CD8-positive, alpha-beta memory T cell (primary cell): ENCODE measurements around the gene SNTG2. TPM values are rescaled to one million over a fixed set of nuclear protein-coding genes. Genes with fewer than 3 reads are reported as not detected.

Source experiments
- CTCF ChIA-PET: fragments of 350-600 bp; sonication (Branson Sonifier 250); formaldehyde crosslinking; loops from one replicate; lab custom pipeline; 2021; ENCODE audit warnings: antibody characterized with exemption; lab: Charles Lee
- POLR2A ChIA-PET: fragments of 350-600 bp; sonication (Branson Sonifier 250); formaldehyde crosslinking; loops from one replicate; lab custom pipeline; 2021; ENCODE audit warnings: antibody characterized with exemption; lab: Charles Lee
- DNase-seq, 5 donors: peaks; one replicate each; pipeline versions ENCODE4 v3.0.0 to v3.0.0-alpha.2; 2020 to 2022; ENCODE audit warnings: mixed read lengths in 1 of 5
- H3K27ac ChIP-seq: one replicate; pipeline ENCODE4 v1.7.0; 2013; ENCODE audit warnings: low read depth, mild to moderate bottlenecking, low read length, moderate library complexity
- H3K27me3 ChIP-seq: 2 replicates; pipeline ENCODE4 v1.7.0; 2013; ENCODE audit warnings: low read length, mild to moderate bottlenecking; ENCODE audit not compliant: insufficient read depth, poor library complexity, severe bottlenecking
- H3K36me3 ChIP-seq: 2 replicates; pipeline ENCODE4 v1.7.0; 2013; ENCODE audit warnings: mild to moderate bottlenecking, low read length, moderate library complexity; ENCODE audit not compliant: insufficient read depth
- H3K4me1 ChIP-seq: 2 replicates; pipeline ENCODE4 v1.7.0; 2013; ENCODE audit warnings: mild to moderate bottlenecking, low read length, moderate library complexity; ENCODE audit not compliant: insufficient read depth
- H3K4me3 ChIP-seq: 2 replicates; pipeline ENCODE4 v1.7.0; 2013; ENCODE audit warnings: mild to moderate bottlenecking, low read length
- H3K9me3 ChIP-seq: 2 replicates; pipeline ENCODE4 v1.7.0; 2013; ENCODE audit warnings: mild to moderate bottlenecking, low read length
- H3K27ac Mint-ChIP-seq, 8 donors: one replicate each; pipeline ENCODE4 v1.8.0; 2020 to 2021; ENCODE audit warnings: mixed read lengths in 8 of 8, mild to moderate bottlenecking in 6 of 8, inconsistent platforms in 3 of 8, moderate library complexity in 3 of 8
- H3K27me3 Mint-ChIP-seq, 2 donors: one replicate each; pipeline ENCODE4 v1.8.0; 2020 to 2021; ENCODE audit warnings: mixed read lengths in 2 of 2, mild to moderate bottlenecking in 1 of 2, moderate library complexity in 1 of 2
- H3K36me3 Mint-ChIP-seq, 3 donors: one replicate each; pipeline ENCODE4 v1.8.0; 2020 to 2021; ENCODE audit warnings: mixed read lengths in 3 of 3, inconsistent platforms in 1 of 3, mild to moderate bottlenecking in 1 of 3
- H3K4me1 Mint-ChIP-seq, 3 donors: one replicate each; pipeline ENCODE4 v1.8.0; 2020 to 2021; ENCODE audit warnings: mixed read lengths in 3 of 3, inconsistent platforms in 1 of 3, mild to moderate bottlenecking in 1 of 3
- H3K4me3 Mint-ChIP-seq, 7 donors: one replicate each; pipeline ENCODE4 v1.8.0; 2020 to 2021; ENCODE audit warnings: mixed read lengths in 7 of 7, mild to moderate bottlenecking in 6 of 7, moderate library complexity in 4 of 7, inconsistent platforms in 2 of 7
- H3K9me3 Mint-ChIP-seq, 5 donors: one replicate each; pipeline ENCODE4 v1.8.0; 2020 to 2022; ENCODE audit warnings: mixed read lengths in 5 of 5, mild to moderate bottlenecking in 3 of 5, moderate library complexity in 2 of 5, inconsistent platforms in 1 of 5
- polyA plus RNA-seq: library from polyadenylated mRNA; unstranded; fragments of 300-500 nt; fragmentation: Illumina TruSeq; gene quantifications from one replicate; pipeline ENCODE4 v1.2.3, GENCODE V29; 2021
- total RNA-seq, 2 experiments: library from RNA; stranded (reverse); gene quantifications; one replicate each; pipeline ENCODE4 v1.2.3, GENCODE V29; 2021

SNTG2 gene
- total and polyA plus RNA-seq, 3 experiments from 2014 or later = 0.30 to 1.7 (median 1.3) TPM

- no peaks in the 10 kb centered on the region for H3K4me1 Mint-ChIP-seq
- DNase-seq = no peak
- H3K27ac Mint-ChIP-seq = no peak overlapping the region
- Histone ChIP-seq H3K27ac (no peak overlapping the region), H3K9me3 (no peaks in the 10 kb centered on the region), H3K36me3 (no peaks in the 10 kb centered on the region), H3K4me3 (no peak overlapping the region), H3K27me3 (no peaks in the 10 kb centered on the region), H3K4me1 (no peaks in the 10 kb centered on the region)
- ChIA-PET CTCF (no interaction called here), POLR2A (no interaction called here)
- peaks cover 0 to 1% of the 10 kb centered on the region in 2 donors for H3K27me3 Mint-ChIP-seq
- no peak overlapping the region for H3K4me3 Mint-ChIP-seq
- no peaks in the 10 kb centered on the region for H3K36me3 Mint-ChIP-seq
- peaks cover 0 to 6% (median 0%) of the 10 kb centered on the region in 5 donors for H3K9me3 Mint-ChIP-seq
These were observed 409.5 kb downstream of the SNTG2 start for GRCh38 chr2:1360144-1360543.

- no peaks in the 10 kb centered on the region for H3K4me1 ChIP-seq
- H3K27ac ChIP-seq = no peak overlapping the region
- H3K9me3 ChIP-seq = no peaks in the 10 kb centered on the region
- Mint-ChIP-seq H3K36me3 (no peaks in the 10 kb centered on the region), H3K27me3 (peaks cover 0 to 2% of the 10 kb centered on the region in 2 donors), H3K27ac (no peak overlapping the region), H3K9me3 (peaks cover 0 to 6% (median 0%) of the 10 kb centered on the region in 5 donors), H3K4me1 (no peaks in the 10 kb centered on the region), H3K4me3 (peak overlapping the region in 1 of 7 donors; percentile 68)
- no peaks in the 10 kb centered on the region for H3K27me3 ChIP-seq
- CTCF ChIA-PET = no interaction called here
- no peak overlapping the region for H3K4me3 ChIP-seq
- DNase-seq = no peak
- H3K36me3 ChIP-seq = no peaks in the 10 kb centered on the region
- POLR2A ChIA-PET = no interaction called here
These were observed 410.1 kb downstream of the SNTG2 start for GRCh38 chr2:1360557-1361250.

- Histone ChIP-seq H3K27ac (no peak overlapping the region), H3K27me3 (no peaks in the 10 kb centered on the region), H3K4me3 (no peak overlapping the region), H3K4me1 (no peaks in the 10 kb centered on the region), H3K9me3 (no peaks in the 10 kb centered on the region), H3K36me3 (no peaks in the 10 kb centered on the region)
- no peak for DNase-seq
- peaks cover 0 to 2% of the 10 kb centered on the region in 2 donors for H3K27me3 Mint-ChIP-seq
- ChIA-PET CTCF (interaction anchor here (0.7 kb wide), 1 partner anchor 150 kb away, joined by 3 read pairs; no protein-coding TSS in a partner anchor), POLR2A (no interaction called here)
- no peaks in the 10 kb centered on the region for H3K4me1 Mint-ChIP-seq
- peaks cover 0 to 4% (median 0%) of the 10 kb centered on the region in 5 donors for H3K9me3 Mint-ChIP-seq
- H3K4me3 Mint-ChIP-seq = no peak overlapping the region
- no peak overlapping the region for H3K27ac Mint-ChIP-seq
- no peaks in the 10 kb centered on the region for H3K36me3 Mint-ChIP-seq
These were observed 412.7 kb downstream of the SNTG2 start for GRCh38 chr2:1363367-1363766.

GRCh38 chr2:1366546-1367134 is 416.0 kb downstream of the SNTG2 start:
- H3K36me3 Mint-ChIP-seq = no peaks in the 10 kb centered on the region
- H3K27ac Mint-ChIP-seq = no peak overlapping the region
- Histone ChIP-seq H3K4me3 (no peak overlapping the region), H3K36me3 (no peaks in the 10 kb centered on the region), H3K4me1 (no peaks in the 10 kb centered on the region), H3K27me3 (no peaks in the 10 kb centered on the region), H3K27ac (no peak overlapping the region), H3K9me3 (no peaks in the 10 kb centered on the region)
- H3K4me1 Mint-ChIP-seq = no peaks in the 10 kb centered on the region
- CTCF ChIA-PET = no interaction called here
- H3K4me3 Mint-ChIP-seq = no peak overlapping the region
- peaks cover 0 to 4% (median 0%) of the 10 kb centered on the region in 5 donors for H3K9me3 Mint-ChIP-seq
- POLR2A ChIA-PET = no interaction called here
- peaks cover 0 to 3% of the 10 kb centered on the region in 2 donors for H3K27me3 Mint-ChIP-seq
- peak in 1 of 5 donors; percentile 4 for DNase-seq

- Mint-ChIP-seq H3K27ac (no peak overlapping the region), H3K9me3 (peaks cover 0 to 4% (median 0%) of the 10 kb centered on the region in 5 donors), H3K27me3 (peaks cover 0 to 3% of the 10 kb centered on the region in 2 donors), H3K4me1 (no peaks in the 10 kb centered on the region), H3K4me3 (no peak overlapping the region), H3K36me3 (no peaks in the 10 kb centered on the region)
- Histone ChIP-seq H3K4me1 (no peaks in the 10 kb centered on the region), H3K36me3 (no peaks in the 10 kb centered on the region), H3K27me3 (no peaks in the 10 kb centered on the region), H3K9me3 (no peaks in the 10 kb centered on the region), H3K27ac (no peak overlapping the region), H3K4me3 (no peak overlapping the region)
- no peak for DNase-seq
- CTCF ChIA-PET = no interaction called here
- POLR2A ChIA-PET = no interaction called here
These were observed 417.0 kb downstream of the SNTG2 start for GRCh38 chr2:1367601-1368000.

GRCh38 chr2:1369905-1370304 is 419.3 kb downstream of the SNTG2 start:
- Histone ChIP-seq H3K4me3 (no peak overlapping the region), H3K9me3 (no peaks in the 10 kb centered on the region), H3K27me3 (no peaks in the 10 kb centered on the region), H3K36me3 (no peaks in the 10 kb centered on the region), H3K27ac (no peak overlapping the region), H3K4me1 (no peaks in the 10 kb centered on the region)
- no peak overlapping the region for H3K27ac Mint-ChIP-seq
- DNase-seq = no peak
- no peaks in the 10 kb centered on the region for H3K9me3 Mint-ChIP-seq
- H3K36me3 Mint-ChIP-seq = no peaks in the 10 kb centered on the region
- H3K27me3 Mint-ChIP-seq = peaks cover 0 to 3% of the 10 kb centered on the region in 2 donors
- POLR2A ChIA-PET = no interaction called here
- CTCF ChIA-PET = no interaction called here
- H3K4me1 Mint-ChIP-seq = no peaks in the 10 kb centered on the region
- H3K4me3 Mint-ChIP-seq = no peak overlapping the region

GRCh38 chr2:1370461-1370860 is 419.8 kb downstream of the SNTG2 start:
- Mint-ChIP-seq H3K36me3 (no peaks in the 10 kb centered on the region), H3K4me3 (no peak overlapping the region), H3K4me1 (no peaks in the 10 kb centered on the region), H3K27ac (no peak overlapping the region), H3K27me3 (peaks cover 0 to 3% of the 10 kb centered on the region in 2 donors), H3K9me3 (peaks cover 0 to 1% (median 0%) of the 10 kb centered on the region in 5 donors)
- DNase-seq = no peak
- no peaks in the 10 kb centered on the region for H3K36me3 ChIP-seq
- ChIA-PET CTCF (no interaction called here), POLR2A (no interaction called here)
- no peak overlapping the region for H3K27ac ChIP-seq
- H3K9me3 ChIP-seq = no peaks in the 10 kb centered on the region
- H3K27me3 ChIP-seq = no peaks in the 10 kb centered on the region
- no peaks in the 10 kb centered on the region for H3K4me1 ChIP-seq
- H3K4me3 ChIP-seq = no peak overlapping the region

GRCh38 chr2:1371082-1371481 is 420.4 kb downstream of the SNTG2 start:
- H3K4me3 ChIP-seq = no peak overlapping the region
- H3K27ac ChIP-seq = no peak overlapping the region
- H3K36me3 ChIP-seq = no peaks in the 10 kb centered on the region
- Mint-ChIP-seq H3K9me3 (peaks cover 0 to 1% (median 0%) of the 10 kb centered on the region in 5 donors), H3K27ac (no peak overlapping the region), H3K4me1 (no peaks in the 10 kb centered on the region), H3K36me3 (no peaks in the 10 kb centered on the region), H3K27me3 (peaks cover 0 to 7% of the 10 kb centered on the region in 2 donors), H3K4me3 (no peak overlapping the region)
- no peak for DNase-seq
- POLR2A ChIA-PET = no interaction called here
- CTCF ChIA-PET = no interaction called here
- no peaks in the 10 kb centered on the region for H3K4me1 ChIP-seq
- no peaks in the 10 kb centered on the region for H3K27me3 ChIP-seq
- no peaks in the 10 kb centered on the region for H3K9me3 ChIP-seq
